HepG2 (cell line): ENCODE results near the gene ANKRD40. TPM values are rescaled to one million over a fixed set of nuclear protein-coding genes. Genes with fewer than 3 reads are reported as not detected.
A peak's percentile ranks its signal among the peaks of the same experiment; 100 is the strongest.

Source experiments
- AGO1 ChIP-seq: fragments of 200-400 bp; formaldehyde crosslinking; IDR thresholded peaks from 2 replicates; pipeline ENCODE4 v1.6.1; 2017; ENCODE audit warnings: mild to moderate bottlenecking, low read depth, low read length, moderate library complexity; ENCODE audit not compliant: poor library complexity, severe bottlenecking
- ARID5B ChIP-seq: IDR thresholded peaks from 2 replicates; pipeline ENCODE4 v1.4.0; 2020; ENCODE audit warnings: mild to moderate bottlenecking, missing genetic modification reagents
- ATAD3A ChIP-seq: sonication (generic); formaldehyde crosslinking; IDR thresholded peaks from 2 replicates; pipeline ENCODE4 v1.4.0; 2020; ENCODE audit warnings: missing genetic modification reagents
- ATRX ChIP-seq: sonication (generic); formaldehyde crosslinking; IDR thresholded peaks from 2 replicates; pipeline ENCODE4 v1.4.0; 2020; ENCODE audit warnings: missing genetic modification reagents, borderline replicate concordance
- CCDC6 ChIP-seq: sonication (generic); formaldehyde crosslinking; IDR thresholded peaks from 2 replicates; pipeline ENCODE4 v1.8.1; 2022; ENCODE audit warnings: mild to moderate bottlenecking, missing genetic modification reagents, moderate library complexity
- CREB1 ChIP-seq, 2 experiments: fragments of 450-650 bp in 1 of 2; IDR thresholded peaks; 2 replicates each; pipeline ENCODE4 v1.6.1; 2016 to 2017; ENCODE audit warnings: control low read depth in 1 of 2, mild to moderate bottlenecking in 1 of 2, missing compliant biosample characterization in 1 of 2, missing genetic modification characterization in 1 of 2
- FOSL1 ChIP-seq: sonication (generic); formaldehyde crosslinking; IDR thresholded peaks from 2 replicates; pipeline ENCODE4 v1.9.0; 2021; ENCODE audit warnings: missing genetic modification reagents, borderline replicate concordance
- GLI4 ChIP-seq: sonication (generic); formaldehyde crosslinking; IDR thresholded peaks from 2 replicates; pipeline ENCODE4 v1.5.1; 2020; ENCODE audit warnings: missing genetic modification reagents, mild to moderate bottlenecking, moderate library complexity, borderline replicate concordance
- HDAC1 ChIP-seq: sonication (generic); formaldehyde crosslinking; IDR thresholded peaks from 2 replicates; pipeline ENCODE4 v1.5.1; 2020; ENCODE audit warnings: mild to moderate bottlenecking, missing genetic modification reagents
- HOXA3 ChIP-seq: sonication (generic); formaldehyde crosslinking; IDR thresholded peaks from 2 replicates; pipeline ENCODE4 v1.5.0; 2020; ENCODE audit warnings: missing genetic modification reagents
- MAF1 ChIP-seq: sonication (generic); formaldehyde crosslinking; IDR thresholded peaks from 2 replicates; pipeline ENCODE4 v1.5.0; 2020; ENCODE audit warnings: missing genetic modification reagents, borderline replicate concordance
- MEIS1 ChIP-seq: sonication (generic); formaldehyde crosslinking; IDR thresholded peaks from 2 replicates; pipeline ENCODE4 v1.9.0; 2021; ENCODE audit warnings: mild to moderate bottlenecking, missing genetic modification reagents, moderate library complexity, borderline replicate concordance
- NR1H2 ChIP-seq: sonication (generic); formaldehyde crosslinking; IDR thresholded peaks from 2 replicates; pipeline ENCODE4 v1.8.1; 2022; ENCODE audit warnings: low read depth, missing genetic modification reagents, borderline replicate concordance
- TAF15 ChIP-seq: fragments of 200-400 bp; formaldehyde crosslinking; IDR thresholded peaks from one replicate; pipeline ENCODE4 v1.6.1; 2018; ENCODE audit warnings: mild to moderate bottlenecking, low read depth, low read length; ENCODE audit not compliant: poor library complexity, severe bottlenecking
- TEAD3 ChIP-seq: optimal IDR thresholded peaks from 2 replicates; pipeline ENCODE3; 2016; ENCODE audit warnings: borderline replicate concordance
- TGIF2 ChIP-seq: IDR thresholded peaks from 2 replicates; pipeline ENCODE4 v1.6.1; 2016; ENCODE audit warnings: control low read depth, missing compliant biosample characterization
- ZFP91 ChIP-seq: sonication (generic); formaldehyde crosslinking; IDR thresholded peaks from 2 replicates; pipeline ENCODE4 v1.9.0; 2022; ENCODE audit warnings: missing genetic modification reagents, mild to moderate bottlenecking, borderline replicate concordance
- ZNF10 ChIP-seq: sonication (generic); formaldehyde crosslinking; IDR thresholded peaks from 2 replicates; pipeline ENCODE4 v1.4.0; 2020; ENCODE audit warnings: mild to moderate bottlenecking, low read depth, missing genetic modification reagents, borderline replicate concordance
- ZNF446 ChIP-seq: sonication (generic); formaldehyde crosslinking; IDR thresholded peaks from 2 replicates; pipeline ENCODE4 v1.5.0; 2020; ENCODE audit warnings: mild to moderate bottlenecking, missing genetic modification reagents
- ZNF546 ChIP-seq: sonication (generic); formaldehyde crosslinking; conservative IDR thresholded peaks from 2 replicates; pipeline ENCODE4 v1.8.1; 2023; ENCODE audit warnings: mild to moderate bottlenecking, missing genetic modification reagents
- ZNF616 ChIP-seq: sonication (generic); formaldehyde crosslinking; IDR thresholded peaks from 2 replicates; pipeline ENCODE4 v1.5.0; 2020; ENCODE audit warnings: low read depth, mild to moderate bottlenecking, missing genetic modification reagents
- ZNF674 ChIP-seq: sonication (generic); formaldehyde crosslinking; IDR thresholded peaks from 2 replicates; pipeline ENCODE4 v1.5.0; 2020; ENCODE audit warnings: low read depth, mild to moderate bottlenecking, missing genetic modification reagents
- ZNF691 ChIP-seq: sonication (generic); formaldehyde crosslinking; IDR thresholded peaks from 2 replicates; pipeline ENCODE4 v1.4.0; 2020; ENCODE audit warnings: missing genetic modification reagents, low read depth, mild to moderate bottlenecking, borderline replicate concordance
- polyA plus RNA-seq, 8 experiments: library from polyadenylated mRNA; depleted of rRNA in 3 of 8; stranded (reverse) in 7 of 8; unstranded in 1 of 8; fragments of >200 nt; fragmentation: Illumina TruSeq in 4 of 8; extraction: Trizol in 4 of 8; gene quantifications; 2 replicates each; pipeline versions ENCODE4 v1.2.1 to v1.2.3, GENCODE V29; 2011 to 2016; ENCODE audit warnings: low read depth in 4 of 8, missing spikeins in 1 of 8, mixed read lengths in 1 of 8; ENCODE audit not compliant: insufficient read depth in 1 of 8
- total RNA-seq, 5 experiments: library from RNA; depleted of rRNA; stranded (reverse); fragments of >200 nt; fragmentation: Illumina TruSeq; extraction: Trizol; gene quantifications; 2 replicates each; pipeline ENCODE4 v1.2.3, GENCODE V29; 2016; ENCODE audit warnings: low read depth in 1 of 5

Gene ANKRD40
- total and polyA plus RNA-seq, 2 of the 13 experiments (the other 11 are each of a cell fraction or from before 2014, with no cell fraction given): 35.0 to 46.4 TPM

- TF ChIP-seq TAF15: peak; percentile 54
- peak; percentile 39 for TF ChIP-seq AGO1
- no peak for TF ChIP-seq ZNF446 (CRISPR knock-in tag)
- no peak for TF ChIP-seq CREB1 (IDR thresholded peaks at IDR 0.05)
- 0 out of 2 replicates have a peak, but pooled peaks have one; percentile 44 for TF ChIP-seq CREB1 (CRISPR knock-in tag; IDR thresholded peaks at IDR 0.05)
- peak; percentile 92 for TF ChIP-seq ZFP91 (CRISPR knock-in tag)
- TF ChIP-seq ZNF10 (CRISPR knock-in tag): no peak
- TF ChIP-seq HOXA3: peak; percentile 88
- no peak for TF ChIP-seq ATRX (CRISPR knock-in tag)
- peak; percentile 78; the same call in 1 of the 2 replicates for TF ChIP-seq MEIS1
- TF ChIP-seq CCDC6 (CRISPR knock-in tag): peak; percentile 96
- peak; percentile 27 for TF ChIP-seq TEAD3 (CRISPR knock-in tag)
- no peak for TF ChIP-seq ATAD3A
- peak; percentile 34; the same call in 1 of the 2 replicates for TF ChIP-seq TGIF2
- TF ChIP-seq ZNF674: peak; percentile 83; the same call in 1 of the 2 replicates
- peak; percentile 69 for TF ChIP-seq ARID5B (CRISPR knock-in tag)
- peak; percentile 72 for TF ChIP-seq MAF1 (CRISPR knock-in tag)
- no peak for TF ChIP-seq ZNF616 (CRISPR knock-in tag)
- TF ChIP-seq HDAC1 (CRISPR knock-in tag): peak; percentile 78
- peak; percentile 52; the same call in 1 of the 2 replicates for TF ChIP-seq ZNF691
- TF ChIP-seq FOSL1 (CRISPR knock-in tag): 0 out of 2 replicates have a peak, but pooled peaks have one; percentile 49
- TF ChIP-seq GLI4 (CRISPR knock-in tag): no peak
- no peak for TF ChIP-seq NR1H2 (CRISPR knock-in tag)
- peak; percentile 75; the same call in 1 of the 2 replicates for TF ChIP-seq ZNF546 (CRISPR knock-in tag)
Measured at GRCh38 chr17:50707289-50708049, at the start of gene ANKRD40 (continued).
